Mucosa of stomach (tissue), 1 donor: ENCODE results near the gene METTL4.
A peak's percentile ranks its signal among the peaks of the same experiment; 100 is the strongest.

ENCODE experiments used
- H3K27me3 ChIP-seq: one replicate; pipeline ENCODE4 v1.7.0; 2013; ENCODE audit warnings: mild to moderate bottlenecking, low read length; ENCODE audit not compliant: control insufficient read depth, insufficient read depth
- H3K36me3 ChIP-seq: one replicate; pipeline ENCODE4 v1.7.0; 2013; ENCODE audit warnings: low read length; ENCODE audit not compliant: control insufficient read depth, insufficient read depth
- H3K4me1 ChIP-seq: one replicate; pipeline ENCODE4 v1.7.0; 2013; ENCODE audit warnings: mild to moderate bottlenecking, low read length; ENCODE audit not compliant: control insufficient read depth, insufficient read depth
- H3K4me3 ChIP-seq: one replicate; pipeline ENCODE4 v1.7.0; 2013; ENCODE audit warnings: low read length
- H3K9ac ChIP-seq: one replicate; pipeline ENCODE4 v1.7.0; 2013; ENCODE audit warnings: mild to moderate bottlenecking, low read length, moderate library complexity
- H3K9me3 ChIP-seq: one replicate; pipeline ENCODE4 v1.7.0; 2013; ENCODE audit warnings: mild to moderate bottlenecking, low read length, moderate library complexity; ENCODE audit not compliant: control insufficient read depth
- donor health status: Pancreatic carcinoma.

METTL4 gene

GRCh38 chr18:2571200-2572170, at the start of gene METTL4, which contains the start of gene NDC80:
Gene METTL4 (minus strand): TSS chr18:2571505. CDS start chr18:2567216, 4,289 bp downstream.
Gene NDC80 (plus strand): TSS chr18:2571557. CDS start chr18:2572986, 1,429 bp downstream.
- Histone ChIP-seq H3K9me3 (no peaks in the 10 kb centered on the region), H3K4me1 (peaks cover 5% of the 10 kb centered on the region)

GRCh38 chr18:2618009-2618408, 46.7 kb upstream of the METTL4 start:
- Histone ChIP-seq H3K27me3 (no peaks in the 10 kb centered on the region), H3K4me3 (no peak overlapping the region), H3K36me3 (no peaks in the 10 kb centered on the region), H3K4me1 (no peaks in the 10 kb centered on the region), H3K9ac (no peak overlapping the region), H3K9me3 (no peaks in the 10 kb centered on the region)

More at GRCh38 chr18:2571200-2572170, at the start of gene METTL4, which contains the start of gene NDC80:
- H3K36me3 ChIP-seq = no peaks in the 10 kb centered on the region
- H3K9ac ChIP-seq = peak within 1 kb of the TSS; percentile 94
- H3K4me3 ChIP-seq = peak within 1 kb of the TSS; percentile 88
- H3K27me3 ChIP-seq = no peaks in the 10 kb centered on the region

GRCh38 chr18:2617401-2617998, 46.2 kb upstream of the METTL4 start:
- no peaks in the 10 kb centered on the region for H3K4me1 ChIP-seq
- H3K4me3 ChIP-seq = no peak overlapping the region
- H3K27me3 ChIP-seq = no peaks in the 10 kb centered on the region
- H3K36me3 ChIP-seq = no peaks in the 10 kb centered on the region
- no peaks in the 10 kb centered on the region for H3K9me3 ChIP-seq
- H3K9ac ChIP-seq = no peak overlapping the region

DNA sequence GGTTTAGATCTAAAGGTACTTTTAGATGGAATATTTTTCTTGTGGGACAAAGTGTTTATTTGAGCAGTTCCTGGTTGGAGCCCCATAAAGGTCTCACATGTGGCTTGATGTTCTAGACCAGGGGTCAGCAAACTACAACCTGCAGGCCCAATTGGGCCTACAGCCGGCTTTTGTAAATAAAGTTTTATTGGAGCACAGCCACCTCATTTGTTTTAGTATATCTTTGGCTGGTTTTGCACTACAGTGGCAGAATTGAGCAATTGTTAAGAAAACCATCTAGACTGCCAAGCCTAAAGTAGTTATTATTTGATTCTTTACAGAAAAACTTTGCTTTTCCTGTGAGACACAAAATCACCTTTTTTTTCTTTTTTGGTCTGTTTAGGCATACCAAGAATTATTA, 41.7 kb upstream of the METTL4 start:
- Histone ChIP-seq H3K4me3 (no peak overlapping the region), H3K27me3 (no peaks in the 10 kb centered on the region), H3K9ac (no peak overlapping the region), H3K9me3 (no peaks in the 10 kb centered on the region), H3K4me1 (no peaks in the 10 kb centered on the region), H3K36me3 (no peaks in the 10 kb centered on the region)

- H3K4me3 ChIP-seq = no peak overlapping the region
- H3K9me3 ChIP-seq = no peaks in the 10 kb centered on the region
- H3K27me3 ChIP-seq = no peaks in the 10 kb centered on the region
- H3K9ac ChIP-seq = no peak overlapping the region
- no peaks in the 10 kb centered on the region for H3K4me1 ChIP-seq
- no peaks in the 10 kb centered on the region for H3K36me3 ChIP-seq
Observed at GRCh38 chr18:2610549-2610948, 39.2 kb upstream of the METTL4 start.

DNA sequence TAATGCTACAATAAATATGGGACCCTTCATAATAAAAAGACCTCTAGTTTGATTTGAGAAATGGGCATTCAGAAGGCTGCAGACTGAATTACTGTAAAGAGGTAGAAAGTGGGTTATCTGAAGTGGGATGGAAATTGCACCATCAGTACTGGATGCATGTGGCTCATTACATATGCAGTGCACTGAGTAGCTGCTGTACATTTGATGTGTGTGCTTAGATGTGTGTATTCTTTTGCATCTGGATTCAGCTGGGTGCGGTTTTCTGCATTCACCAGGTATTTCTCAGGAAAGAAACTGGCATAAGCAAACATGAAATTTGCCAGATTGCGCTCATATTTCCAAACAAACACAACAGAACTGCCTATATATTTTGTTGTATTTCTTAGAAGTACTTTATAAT, 38.3 kb upstream of the METTL4 start:
- Histone ChIP-seq H3K36me3 (no peaks in the 10 kb centered on the region), H3K9ac (no peak overlapping the region), H3K4me3 (no peak overlapping the region), H3K27me3 (no peaks in the 10 kb centered on the region), H3K9me3 (no peaks in the 10 kb centered on the region), H3K4me1 (no peaks in the 10 kb centered on the region)

DNA sequence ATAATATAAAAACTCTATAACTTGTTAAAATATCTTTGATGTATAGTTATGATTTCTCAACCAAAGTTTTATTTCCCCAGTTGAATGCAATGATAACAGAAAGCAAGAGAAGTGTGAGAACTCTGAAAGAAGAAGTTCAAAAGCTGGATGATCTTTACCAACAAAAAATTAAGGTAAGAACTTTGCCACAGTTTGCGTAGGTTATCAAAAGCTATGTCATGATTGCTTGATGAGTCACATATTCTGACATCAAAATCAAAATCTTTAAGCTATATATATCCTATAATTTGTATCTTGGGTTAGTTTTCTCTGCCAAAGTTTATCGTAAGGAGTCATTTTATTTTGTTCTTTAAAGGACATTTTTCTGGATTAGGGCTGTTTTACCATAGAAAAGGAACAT, 35.0 kb upstream of the METTL4 start:
- Histone ChIP-seq H3K4me1 (no peaks in the 10 kb centered on the region), H3K36me3 (no peaks in the 10 kb centered on the region), H3K27me3 (no peaks in the 10 kb centered on the region), H3K4me3 (no peak overlapping the region), H3K9ac (no peak overlapping the region), H3K9me3 (no peaks in the 10 kb centered on the region)

DNA sequence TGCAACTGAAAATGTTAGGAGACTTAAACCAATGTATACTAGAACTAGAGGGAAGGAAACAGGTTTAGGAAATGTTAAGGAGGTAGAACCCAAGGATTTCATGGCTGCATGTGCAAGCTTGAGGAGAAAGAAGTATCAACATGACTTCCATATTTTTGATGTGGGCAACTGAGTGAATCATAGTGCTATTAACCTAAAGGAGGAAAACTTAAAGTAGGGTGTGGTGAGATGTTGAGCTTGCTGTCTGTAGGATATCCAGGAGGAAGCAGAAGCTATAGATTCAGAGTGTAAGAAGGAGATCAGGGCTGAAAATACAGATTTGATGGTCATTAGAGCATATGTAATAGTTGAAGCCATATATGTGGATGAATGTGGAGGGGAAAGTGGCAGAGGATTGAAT, 31.5 kb upstream of the METTL4 start:
- H3K27me3 ChIP-seq = no peaks in the 10 kb centered on the region
- no peaks in the 10 kb centered on the region for H3K36me3 ChIP-seq
- no peak overlapping the region for H3K9ac ChIP-seq
- no peak overlapping the region for H3K4me3 ChIP-seq
- H3K4me1 ChIP-seq = no peaks in the 10 kb centered on the region
- no peaks in the 10 kb centered on the region for H3K9me3 ChIP-seq

GRCh38 chr18:2597639-2598038, 26.3 kb upstream of the METTL4 start:
- no peaks in the 10 kb centered on the region for H3K4me1 ChIP-seq
- no peaks in the 10 kb centered on the region for H3K36me3 ChIP-seq
- no peaks in the 10 kb centered on the region for H3K27me3 ChIP-seq
- no peak overlapping the region for H3K9ac ChIP-seq
- no peaks in the 10 kb centered on the region for H3K9me3 ChIP-seq
- no peak overlapping the region for H3K4me3 ChIP-seq

- Histone ChIP-seq H3K9ac (peak overlapping the region; percentile 31), H3K27me3 (no peaks in the 10 kb centered on the region), H3K4me3 (no peak overlapping the region), H3K9me3 (no peaks in the 10 kb centered on the region), H3K36me3 (no peaks in the 10 kb centered on the region), H3K4me1 (no peaks in the 10 kb centered on the region)
Observed at GRCh38 chr18:2590303-2590702, 19.0 kb upstream of the METTL4 start.

DNA sequence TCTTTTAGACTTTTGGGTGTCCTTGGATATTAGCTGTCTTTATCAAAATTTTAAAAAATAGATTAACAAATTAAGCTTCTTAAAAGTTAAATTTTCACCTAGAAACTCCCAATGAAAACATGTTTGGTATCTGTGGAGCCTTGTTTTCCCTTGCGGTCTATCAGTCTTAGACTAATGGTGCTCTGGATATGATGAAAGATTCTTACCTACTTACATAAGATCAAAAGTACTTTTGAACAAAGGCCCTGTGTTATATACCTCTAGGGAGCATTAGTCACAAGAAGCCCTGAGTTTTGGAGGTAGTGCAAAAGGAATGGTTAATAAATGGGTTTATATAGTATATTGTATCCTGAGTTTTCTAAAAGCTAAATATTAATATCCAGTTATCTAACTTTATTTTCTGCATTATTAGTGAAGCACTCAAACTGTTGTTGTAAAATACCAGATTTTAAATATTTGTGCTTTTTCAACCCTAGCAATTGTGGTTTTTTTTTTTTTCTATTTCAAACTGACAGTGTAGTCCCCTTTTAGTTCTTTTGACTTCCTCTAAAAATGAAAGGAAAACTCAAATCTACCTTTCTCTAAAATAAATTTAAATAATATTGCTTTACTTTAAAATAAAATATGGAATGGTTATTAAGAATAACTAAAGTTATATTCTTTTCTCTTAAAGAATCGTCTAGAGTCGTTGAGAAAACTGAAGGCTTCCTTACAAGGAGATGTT, 18.2 kb upstream of the METTL4 start:
- Histone ChIP-seq H3K27me3 (no peaks in the 10 kb centered on the region), H3K9me3 (no peaks in the 10 kb centered on the region), H3K4me3 (no peak overlapping the region), H3K36me3 (no peaks in the 10 kb centered on the region), H3K9ac (no peak overlapping the region), H3K4me1 (no peaks in the 10 kb centered on the region)
